ENCODE measurements around the gene MYO7B. TPM values are rescaled to one million over a fixed set of nuclear protein-coding genes. Genes with fewer than 3 reads are reported as not detected.

MYO7B gene
- total and polyA plus RNA-seq, 9 of the 15 experiments (the other 6 are each of a cell fraction or from before 2014, with no cell fraction given), result 0.08 TPM; not detected in 8

GRCh38 chr2:127597984-127598380, 62.5 kb downstream of the MYO7B start (continued):
- TF ChIP-seq CEBPZ (IDR thresholded peaks at IDR 0.05; ENCODE audit: borderline replicate concordance, low read depth, low read length), result no peak
- TF ChIP-seq ZBTB11 (CRISPR knock-in tag; IDR thresholded peaks at IDR 0.05), result no peak
- no peak for TF ChIP-seq BDP1 (IDR thresholded peaks at IDR 0.05; ENCODE audit: insufficient read depth, insufficient read length)
- no peak for TF ChIP-seq TBP (optimal IDR thresholded peaks at IDR 0.05; ENCODE audit: low read depth, low read length)

Measured in K562 (cell line).